Activated naive CD4-positive, alpha-beta T cell treated with anti-CD3 and anti-CD28 coated beads, Interleukin-2, amount 50 U/mL, for 16 hours (primary cell): Measurements from ENCODE around the gene RASSF3.
A peak's percentile ranks its signal among the peaks of the same experiment; 100 is the strongest.
"Not testable (repeated sequence)": the region's sequence is repeated elsewhere in the genome, so short reads cannot be mapped to it uniquely, and the experiment has no call there.

Experiments
- DNase-seq: peaks from one replicate; pipeline ENCODE4 v3.0.0-alpha.2; 2020

The RASSF3 gene

DNA sequence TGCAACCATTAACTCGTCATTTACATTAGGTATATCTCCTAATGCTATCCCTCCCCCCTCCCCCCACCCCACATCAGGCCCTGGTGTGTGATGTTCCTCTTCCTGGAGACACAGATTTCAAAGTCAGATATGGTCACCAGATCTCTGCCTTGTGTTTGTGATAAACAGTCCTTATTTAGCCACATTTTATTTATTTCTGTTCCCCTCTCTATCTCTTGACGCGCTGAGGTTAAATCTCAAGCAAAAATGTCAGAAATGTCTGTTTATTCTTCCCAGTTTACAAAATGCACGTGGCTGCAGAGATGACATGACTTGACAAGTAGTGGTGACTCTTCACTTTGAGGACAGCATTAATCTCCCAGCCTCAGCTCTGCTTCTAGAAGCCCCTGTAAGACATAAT, 11.5 kb upstream of the RASSF3 start:
- DNase-seq, result no peak

DNA sequence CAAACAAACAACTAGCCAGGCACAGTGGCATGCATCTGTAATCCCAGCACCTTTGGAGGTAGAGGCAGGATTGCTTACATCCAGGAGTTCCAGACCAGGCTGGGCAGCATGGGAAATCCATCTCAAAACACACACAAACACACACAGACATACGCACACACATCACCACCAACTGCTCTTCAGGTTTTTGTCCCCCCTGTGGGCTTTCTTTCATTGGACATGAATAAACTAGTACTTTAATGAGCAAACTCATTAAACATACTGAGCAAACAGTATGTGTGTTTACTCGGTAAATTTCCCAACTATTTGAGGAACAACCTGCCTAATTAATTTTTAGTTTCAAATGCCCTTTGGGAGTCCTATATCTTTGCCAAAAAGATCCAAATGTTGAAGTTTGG, 10.1 kb upstream of the RASSF3 start:
- no peak for DNase-seq

DNA sequence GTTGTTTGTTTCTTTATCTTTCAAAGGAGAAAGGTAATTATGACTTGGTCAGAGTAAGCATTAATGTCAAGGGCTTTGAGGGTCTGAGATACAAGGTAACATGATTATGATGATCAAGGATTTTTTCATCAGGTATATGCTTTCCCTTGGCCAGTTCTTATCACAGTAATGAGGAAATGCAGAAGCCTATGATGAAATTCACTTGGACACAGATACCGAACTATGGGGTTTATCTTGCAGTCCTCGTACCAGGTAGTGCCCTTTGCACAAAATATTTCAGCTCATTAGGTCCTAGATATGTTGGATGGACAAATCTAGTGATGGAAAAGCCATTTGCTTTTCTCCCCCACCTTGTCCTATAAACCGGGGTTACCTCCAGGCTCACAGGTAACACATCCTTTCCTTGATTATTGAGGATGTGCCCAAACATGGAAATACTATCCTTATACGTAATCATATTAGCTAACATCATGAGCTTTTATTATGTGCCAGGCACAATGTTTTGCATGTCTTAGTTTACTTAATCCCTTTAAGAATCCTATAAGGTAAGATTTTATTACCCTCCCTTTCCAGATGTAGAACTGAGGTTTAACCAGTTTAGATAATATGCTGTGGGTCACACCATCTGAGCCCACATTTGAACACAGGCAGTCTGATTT, 7.0 kb upstream of the RASSF3 start:
- DNase-seq, result no peak

DNA sequence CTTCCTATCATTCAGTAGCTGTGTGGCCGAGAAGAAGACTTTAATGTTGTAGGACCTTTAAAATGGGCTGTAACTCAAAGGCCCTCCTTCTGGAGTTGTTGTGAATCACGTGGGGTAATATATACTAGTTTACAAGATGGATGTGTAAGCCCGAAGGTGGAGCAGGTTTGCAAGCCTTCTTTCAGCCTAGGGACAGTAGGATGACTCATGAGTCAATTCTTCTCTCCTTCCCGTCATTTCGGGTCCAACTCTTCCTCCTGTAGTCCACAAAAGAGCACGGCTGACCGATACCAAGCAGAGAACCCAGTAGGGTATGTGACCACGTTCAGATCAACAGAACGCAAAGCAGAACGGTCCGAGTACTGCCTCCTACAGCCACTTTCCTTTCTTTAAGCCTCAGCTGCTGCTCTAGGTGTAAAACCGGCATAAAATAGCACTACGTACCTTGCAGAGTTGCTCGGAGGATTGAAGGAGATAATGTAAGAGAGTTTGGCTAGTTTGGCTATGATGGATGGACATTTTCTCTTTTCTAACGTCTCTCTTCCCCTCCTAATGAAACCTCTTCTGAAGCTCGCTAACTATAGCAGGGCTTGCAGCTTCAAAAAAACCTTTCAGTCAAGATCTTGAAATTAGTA, 1.3 kb upstream of the RASSF3 start:
- DNase-seq, result peak; percentile 33

DNA sequence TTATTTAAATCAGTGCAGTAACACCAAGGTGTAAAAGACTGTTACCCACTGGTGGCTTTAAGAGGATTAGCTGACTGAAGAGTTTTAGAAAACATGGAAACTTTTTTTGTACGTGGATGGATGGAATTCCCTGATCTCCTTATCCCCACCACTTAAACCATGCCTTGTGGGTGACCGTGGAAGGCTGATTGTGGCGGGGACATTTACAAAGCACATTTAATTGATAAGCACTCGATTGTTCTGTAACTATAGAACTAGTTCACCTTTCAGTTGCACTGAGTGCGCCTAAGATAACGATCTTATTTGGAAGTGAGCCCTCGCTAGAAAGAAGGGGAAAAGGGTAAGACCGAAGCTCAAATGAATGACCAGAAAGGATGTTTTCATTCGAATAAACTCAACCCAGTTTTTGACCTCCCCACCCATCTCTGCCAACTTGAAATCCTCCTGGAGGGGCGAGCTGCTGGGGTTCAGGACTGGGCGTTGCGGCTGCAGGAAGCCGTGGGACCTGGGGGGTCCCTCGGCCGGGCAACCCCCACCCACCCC, 688 bp upstream of the RASSF3 start:
- no peak for DNase-seq

DNA sequence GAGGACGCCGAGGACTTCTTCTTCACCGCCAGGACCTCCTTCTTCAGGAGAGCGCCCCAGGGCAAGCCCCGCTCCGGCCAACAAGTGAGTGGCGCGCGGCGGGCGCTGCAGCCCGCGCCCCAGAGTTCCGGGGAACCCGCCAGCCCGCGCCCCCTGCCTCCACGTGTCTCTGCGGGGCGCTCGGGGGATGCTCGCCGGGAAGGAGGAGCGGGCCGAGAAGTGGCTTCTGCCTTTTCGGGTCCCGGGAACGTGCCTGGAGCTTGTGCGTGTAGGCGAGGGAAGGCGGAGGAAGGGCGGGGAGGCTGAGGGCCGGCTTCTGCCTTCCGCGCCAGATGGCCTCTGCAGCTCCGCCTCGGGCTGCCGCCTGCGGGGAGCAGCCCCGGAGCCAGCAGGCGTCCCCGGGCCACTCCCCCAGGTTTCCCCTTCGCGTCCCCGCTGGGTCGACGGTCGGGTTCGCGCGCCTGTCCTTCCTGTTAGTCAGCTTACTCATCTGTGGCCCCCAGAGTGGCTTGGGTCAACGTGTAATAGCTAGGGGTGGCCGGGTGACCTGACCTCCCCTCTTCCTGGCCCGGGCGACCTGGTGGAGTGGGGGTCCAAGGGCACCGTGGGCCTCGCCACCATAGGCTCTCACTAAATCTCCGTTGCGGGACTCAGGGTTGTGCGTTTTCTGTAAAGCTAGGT, 505 bp downstream of the RASSF3 start:
- DNase-seq, result peak; percentile 66

DNA sequence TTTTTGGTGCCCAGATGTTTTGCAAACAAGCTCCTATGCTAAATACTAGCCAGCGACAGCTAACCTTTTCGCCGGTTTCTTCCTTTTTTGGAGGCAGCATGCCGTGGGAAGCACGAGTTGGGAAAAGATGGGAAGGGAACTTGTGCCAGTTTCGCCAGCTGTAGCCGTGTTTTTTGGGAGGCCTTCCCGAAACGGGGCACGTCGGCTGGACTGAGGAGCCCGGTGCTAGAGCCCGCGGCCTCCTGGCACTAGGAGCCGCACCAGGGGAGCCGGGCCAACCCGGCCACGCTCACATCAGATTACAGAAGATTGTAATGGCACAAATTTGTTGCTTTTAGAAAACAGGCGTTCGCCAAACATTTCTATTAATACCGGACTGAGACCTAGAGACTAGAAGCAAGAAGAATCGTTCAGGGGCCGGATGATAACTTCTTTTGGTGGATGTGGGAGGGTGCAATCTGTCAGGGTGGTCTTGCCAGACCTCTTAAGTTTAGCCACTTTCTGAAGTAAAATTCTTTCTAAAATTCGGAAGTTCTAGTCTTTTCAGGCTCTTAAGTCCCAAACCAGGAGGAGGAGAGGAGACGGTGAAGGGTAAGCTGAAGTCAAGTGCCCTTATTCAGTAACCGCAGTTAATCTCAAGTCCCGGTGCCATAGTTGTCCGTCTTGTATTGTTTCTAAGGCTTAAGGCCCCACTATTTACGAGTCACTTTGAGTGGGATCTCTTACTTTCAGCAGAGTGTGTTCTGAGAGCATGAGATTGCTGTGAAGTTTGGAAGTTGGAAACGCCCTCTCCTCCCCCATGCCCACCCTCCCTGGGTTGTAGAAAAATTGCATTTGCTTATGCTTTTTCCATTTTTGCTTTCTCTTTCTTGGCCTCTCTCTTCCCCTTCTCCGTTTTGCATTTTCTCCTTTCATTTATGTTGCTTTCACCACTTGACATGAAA, 1.3 kb downstream of the RASSF3 start:
- DNase-seq, result peak; percentile 43

DNA sequence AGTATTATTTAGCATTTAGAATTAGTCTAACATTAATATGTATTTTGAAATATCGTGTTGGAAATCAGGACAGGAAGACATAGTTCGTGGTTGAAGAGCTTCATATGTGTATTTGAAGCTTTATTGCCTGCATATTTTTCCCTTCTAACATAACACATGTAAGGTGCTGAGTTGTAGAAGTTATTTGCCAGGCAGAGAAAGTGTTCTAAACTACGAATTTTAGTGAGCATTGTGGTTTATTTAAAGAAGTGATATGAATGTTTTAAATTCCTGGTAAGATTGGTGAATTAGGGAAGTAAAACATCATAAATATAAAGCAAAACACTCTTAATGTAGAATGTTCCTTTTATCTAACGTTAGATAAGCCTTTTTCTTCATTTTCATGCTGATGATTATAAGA, 2.5 kb downstream of the RASSF3 start:
- no peak for DNase-seq

DNA sequence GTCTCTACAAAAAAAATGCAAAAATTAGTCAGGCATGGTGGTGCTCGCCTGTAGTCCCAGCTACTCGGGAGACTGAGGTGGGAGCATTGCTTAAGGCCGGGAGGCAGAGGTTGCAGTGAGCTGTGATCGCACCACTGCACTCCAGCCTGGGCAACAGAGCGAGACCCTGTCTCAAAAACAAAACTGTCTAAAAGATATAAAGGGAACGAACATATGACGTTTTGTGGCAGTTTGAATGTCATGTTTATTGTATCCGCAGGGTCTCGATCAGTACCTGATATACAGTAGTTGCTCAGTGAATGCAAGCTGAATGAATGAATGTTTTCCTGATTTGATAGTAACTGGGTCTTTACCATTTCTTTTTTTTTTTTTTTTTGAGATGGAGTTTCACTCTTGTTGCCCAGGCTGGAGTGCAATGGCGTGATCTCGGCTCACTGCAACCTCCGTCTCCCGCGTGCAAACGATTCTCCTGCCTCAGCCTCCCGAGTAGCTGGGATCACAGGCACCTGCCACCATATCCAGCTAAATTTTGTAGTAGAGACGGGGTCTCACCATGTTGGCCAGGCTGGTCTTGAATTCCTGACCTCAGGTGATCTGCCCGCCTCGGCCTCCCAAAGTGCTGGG, 3.6 kb downstream of the RASSF3 start:
- not testable (repeated sequence) for DNase-seq

DNA sequence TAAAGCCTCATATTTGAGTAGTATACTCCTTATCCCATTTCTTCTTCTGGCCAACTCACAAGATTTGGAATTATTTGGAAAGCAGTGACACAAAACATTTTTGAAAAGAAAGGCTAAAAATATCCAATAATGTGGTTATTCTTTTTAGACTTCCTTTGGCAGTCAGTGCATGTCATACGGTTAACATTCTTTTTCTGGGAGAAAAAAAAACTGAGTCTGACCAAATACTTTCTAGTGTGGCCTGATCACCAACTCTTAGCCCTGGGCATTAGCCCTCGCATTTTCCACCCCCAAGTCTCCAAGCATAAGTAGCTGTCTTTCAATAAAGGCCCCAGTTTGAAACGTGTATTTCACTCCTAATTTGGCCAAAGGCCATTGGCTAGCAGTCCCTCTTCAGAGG, 5.9 kb downstream of the RASSF3 start:
- no peak for DNase-seq

DNA sequence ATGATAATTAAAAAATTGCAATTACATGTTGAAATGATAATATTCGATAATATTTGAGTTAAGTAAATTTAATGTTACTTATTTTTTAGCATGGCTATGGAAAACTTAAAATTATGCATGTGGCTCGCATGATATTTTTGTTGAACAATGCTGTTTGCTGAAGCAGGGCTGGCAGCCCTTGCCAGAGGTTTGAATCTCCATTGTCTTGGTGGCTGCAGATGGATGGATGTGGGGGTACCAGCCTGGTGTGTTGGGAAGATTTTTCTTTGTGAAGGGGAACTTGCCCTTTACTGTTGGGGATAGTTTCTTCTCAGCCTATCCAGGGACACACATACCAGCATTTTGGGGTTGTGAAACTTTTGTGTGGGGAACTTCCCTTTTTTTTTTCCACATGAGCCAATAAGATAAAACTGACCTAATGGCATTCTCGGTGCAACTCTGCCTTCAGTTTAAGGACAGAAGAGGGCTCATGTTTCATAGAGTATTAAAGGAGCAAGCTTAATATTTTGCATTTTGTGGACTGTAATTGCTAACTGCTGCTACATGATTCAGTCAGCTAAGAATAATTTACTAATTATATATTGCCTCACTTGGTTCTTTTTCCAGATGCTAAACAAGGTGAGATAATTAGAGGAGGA, 8.8 kb downstream of the RASSF3 start:
- no peak for DNase-seq

DNA sequence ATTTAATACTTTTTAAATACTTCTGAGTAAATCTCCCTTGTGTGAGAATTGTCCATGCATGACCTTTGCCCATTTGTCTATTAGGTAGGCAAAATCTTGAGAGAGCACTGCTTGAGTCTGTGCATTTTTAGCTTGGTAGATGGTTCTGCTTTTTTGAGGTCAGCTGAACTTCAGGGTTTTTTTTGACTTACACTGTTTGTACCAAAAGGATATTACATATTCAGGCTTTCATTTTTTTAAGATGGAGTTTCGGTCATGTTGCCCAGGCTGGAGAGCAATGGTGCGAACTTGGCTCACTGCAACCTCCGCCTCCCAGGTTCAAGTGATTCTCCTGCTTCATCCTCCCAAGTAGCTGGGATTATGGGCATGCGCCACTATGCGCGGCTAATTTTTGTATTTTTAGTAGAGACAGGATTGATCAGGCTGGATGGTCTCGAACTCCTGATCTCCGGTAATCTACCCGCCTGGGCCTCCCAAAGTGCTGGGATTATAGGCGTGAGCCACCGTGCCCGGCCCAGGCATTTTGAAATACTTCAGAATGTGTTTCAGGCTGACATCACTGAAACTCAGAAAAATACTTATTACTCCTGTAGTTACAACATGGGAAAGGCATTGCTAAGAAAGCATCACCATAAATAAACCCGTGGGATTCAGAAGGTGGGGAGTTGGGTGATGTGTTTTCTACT, 11.1 kb downstream of the RASSF3 start:
- no peak for DNase-seq

DNA sequence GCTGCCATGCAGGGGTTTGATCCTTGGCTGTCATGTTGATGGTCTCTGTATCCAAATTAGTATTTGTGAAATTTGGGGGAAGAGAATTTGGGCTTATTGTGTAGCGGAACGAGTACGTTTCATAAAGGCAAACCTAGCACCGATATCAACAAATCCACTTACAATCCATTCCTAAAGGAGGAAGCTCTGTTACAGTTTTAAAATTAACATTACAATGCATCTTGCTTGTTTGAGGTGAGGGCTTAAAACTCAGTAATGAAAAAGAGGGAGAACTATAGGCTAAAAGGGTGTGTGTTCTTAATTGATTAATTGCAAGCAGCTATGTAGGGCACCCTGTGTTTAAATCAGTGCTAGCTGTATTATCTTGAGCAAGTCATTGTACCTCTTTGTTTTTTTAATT, 13.7 kb downstream of the RASSF3 start:
- DNase-seq, result no peak

DNA sequence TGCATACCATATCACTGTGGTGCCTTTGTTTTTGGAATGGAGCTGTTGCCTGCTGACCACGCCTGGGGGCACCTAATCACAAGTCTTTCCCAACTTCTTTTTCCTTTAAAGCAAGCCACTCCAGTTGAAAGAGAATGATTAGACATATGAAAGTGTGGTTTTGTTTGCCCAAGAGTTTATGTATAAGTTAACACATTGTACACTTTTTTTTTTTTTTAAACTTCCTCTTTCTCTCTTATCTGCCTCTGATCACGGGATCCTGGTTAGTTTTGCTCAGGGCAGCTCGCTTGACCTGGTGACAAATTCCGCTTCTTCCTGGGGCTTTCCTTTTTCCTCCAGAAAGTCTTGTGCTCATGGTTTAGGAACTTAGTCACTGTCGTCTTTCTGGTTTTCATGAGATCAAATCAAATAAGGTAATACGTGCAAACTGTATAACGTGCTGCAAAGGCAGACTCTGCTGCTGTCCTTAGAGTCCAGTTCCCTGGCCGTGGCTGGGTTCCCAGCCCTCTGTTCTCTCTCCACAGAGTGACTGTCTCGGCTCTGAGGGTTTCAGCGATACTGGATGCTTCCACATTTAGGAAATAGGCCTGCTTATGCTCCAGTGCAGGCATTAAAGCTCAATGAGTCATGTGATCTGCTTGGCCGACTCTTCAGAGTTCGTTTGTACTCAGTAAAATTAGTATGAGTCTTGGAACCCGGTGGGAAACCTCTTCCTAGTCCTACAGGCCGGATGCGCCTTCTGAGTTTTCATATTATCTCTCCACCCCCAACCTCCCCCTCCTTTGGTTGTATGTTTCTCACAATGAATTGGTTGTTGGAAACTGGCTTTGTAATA, 15.2 kb downstream of the RASSF3 start:
- peak; percentile 28 for DNase-seq

DNA sequence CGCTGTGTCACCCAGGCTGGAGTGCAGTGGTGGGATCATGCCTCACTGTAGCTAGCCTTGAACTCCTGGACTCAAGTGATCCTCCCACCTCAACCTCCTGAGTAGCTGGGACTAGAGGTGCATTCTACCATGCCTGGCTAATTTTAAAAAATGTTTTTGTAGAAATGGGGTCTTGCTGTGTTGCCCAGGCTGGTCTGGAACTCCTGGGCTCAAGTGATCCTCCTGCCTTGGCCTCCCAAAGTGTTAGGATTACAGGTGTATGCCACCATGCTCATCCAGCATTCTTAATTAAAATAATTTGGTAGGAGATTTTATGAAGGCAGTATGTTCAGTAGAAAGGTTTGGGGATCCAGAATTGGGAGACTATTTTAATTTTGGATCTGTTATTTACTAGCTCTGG, 16.3 kb downstream of the RASSF3 start:
- DNase-seq, result not testable (repeated sequence)

DNA sequence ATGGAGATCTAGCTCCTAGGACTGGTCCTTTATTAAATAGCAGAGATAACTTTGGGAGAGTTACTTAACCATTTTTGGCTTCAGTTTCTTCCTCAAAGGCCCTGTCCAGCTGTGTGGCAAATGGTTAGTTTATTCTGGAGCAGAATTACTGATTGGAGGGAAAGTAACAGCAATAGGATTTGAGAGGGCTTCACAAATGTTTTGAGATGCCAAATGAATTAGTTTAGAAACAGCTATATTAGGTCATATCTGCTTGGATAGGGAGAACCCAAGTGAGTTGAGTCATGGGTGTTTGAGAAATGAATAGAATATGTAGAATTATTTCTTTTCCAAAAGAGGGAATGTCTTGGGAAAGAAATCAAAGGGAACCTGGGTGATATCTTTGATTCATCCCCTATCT, 17.5 kb downstream of the RASSF3 start:
- DNase-seq, result no peak

DNA sequence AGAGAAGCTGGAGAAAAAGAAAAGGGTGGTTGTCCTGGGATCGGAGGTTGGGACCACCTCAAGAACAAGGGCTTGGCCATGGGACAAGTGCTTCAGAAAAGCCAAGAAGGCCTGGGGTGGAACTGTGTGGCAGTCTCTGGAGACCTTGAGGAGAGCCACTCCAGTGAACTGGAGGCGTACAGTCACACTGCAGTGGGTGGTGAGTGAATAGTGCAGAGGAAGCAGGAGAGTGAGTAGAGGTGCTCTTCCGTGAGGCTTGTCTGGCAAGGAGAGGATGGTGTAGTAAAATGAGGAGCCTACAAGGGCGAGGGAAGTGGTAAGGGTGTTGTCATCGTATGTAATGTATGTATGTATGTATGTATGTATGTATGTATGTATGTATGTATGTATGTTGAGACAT, 20.9 kb downstream of the RASSF3 start:
- DNase-seq, result no peak

DNA sequence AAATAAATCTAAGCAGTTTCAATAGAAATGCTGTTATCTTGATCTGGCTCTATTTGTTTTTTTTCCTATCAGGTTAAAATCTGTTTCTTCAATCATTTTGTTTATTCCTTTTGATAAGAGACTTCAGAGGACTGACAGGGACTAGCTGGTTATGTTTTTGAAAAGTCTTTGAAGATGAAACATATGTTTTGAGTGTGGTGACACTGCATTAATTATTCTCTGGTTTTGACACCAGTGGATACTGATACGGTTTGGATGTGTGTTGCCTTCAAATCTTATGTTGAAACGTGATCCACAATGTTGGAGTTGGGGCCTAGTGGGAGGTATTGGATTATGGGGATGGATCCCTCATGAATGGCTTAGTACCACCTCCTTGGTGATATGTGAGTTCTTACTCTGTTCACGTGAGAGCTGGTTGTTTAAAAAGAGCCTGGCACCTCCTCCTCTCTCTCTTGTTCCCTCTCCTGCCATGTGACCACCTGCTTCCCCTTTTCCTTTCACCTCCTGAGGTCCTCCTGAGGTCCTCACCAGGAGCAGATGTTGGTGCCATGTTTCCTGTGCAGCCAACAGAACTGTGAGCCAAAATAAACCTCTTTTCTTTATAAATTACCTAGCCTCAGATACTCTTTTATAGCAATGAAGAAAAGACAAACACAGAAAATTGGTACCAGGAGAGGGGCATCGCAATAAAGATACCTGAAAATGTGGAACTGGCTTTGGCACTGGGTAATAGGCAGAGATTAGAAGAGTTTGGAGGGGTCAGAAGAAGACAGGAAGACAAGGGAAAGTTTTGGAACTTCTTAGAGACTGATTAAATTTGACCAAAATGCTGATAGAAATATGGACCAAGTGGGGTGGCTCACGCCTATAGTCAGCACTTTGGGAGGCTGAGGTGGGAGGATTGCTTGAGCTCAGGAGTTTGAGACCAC, 23.0 kb downstream of the RASSF3 start:
- no peak for DNase-seq

DNA sequence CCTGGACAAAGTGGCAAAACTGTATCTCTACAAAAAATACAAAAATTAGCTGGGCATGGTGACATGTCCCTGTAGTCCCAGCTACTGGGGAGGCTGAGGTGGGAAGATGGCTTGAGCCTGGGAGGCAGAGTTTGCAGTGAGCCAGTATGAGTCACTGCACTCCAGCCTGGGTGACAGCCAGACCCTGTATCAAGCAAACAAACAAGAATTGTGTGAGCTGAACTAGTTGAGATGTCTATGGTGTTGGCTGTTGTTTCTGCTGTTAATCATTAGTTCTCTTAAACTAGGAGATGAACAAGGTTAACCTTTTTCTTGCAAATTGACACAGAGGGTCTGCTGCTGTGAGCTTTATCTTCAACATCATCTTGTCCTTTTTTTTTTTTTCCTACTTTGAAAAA, 23.6 kb downstream of the RASSF3 start:
- DNase-seq, result peak; percentile 18
